Astrocyte (in vitro differentiated cells and primary cell): ENCODE measurements around the gene DNHD1.

Experiments
- EZH2 ChIP-seq: IDR thresholded peaks from 2 replicates; pipeline ENCODE4 v1.6.1; 2012; ENCODE audit warnings: mild to moderate bottlenecking, low read length, inconsistent platforms; ENCODE audit not compliant: insufficient read depth
- TF ChIP-seq, protein P1 (sequence below): IDR thresholded peaks from 2 replicates; pipeline ENCODE4 v1.5.1; 2011; ENCODE audit warnings: low read depth, mild to moderate bottlenecking, inconsistent platforms, low read length, moderate library complexity; ENCODE audit not compliant: insufficient read depth

DNA sequence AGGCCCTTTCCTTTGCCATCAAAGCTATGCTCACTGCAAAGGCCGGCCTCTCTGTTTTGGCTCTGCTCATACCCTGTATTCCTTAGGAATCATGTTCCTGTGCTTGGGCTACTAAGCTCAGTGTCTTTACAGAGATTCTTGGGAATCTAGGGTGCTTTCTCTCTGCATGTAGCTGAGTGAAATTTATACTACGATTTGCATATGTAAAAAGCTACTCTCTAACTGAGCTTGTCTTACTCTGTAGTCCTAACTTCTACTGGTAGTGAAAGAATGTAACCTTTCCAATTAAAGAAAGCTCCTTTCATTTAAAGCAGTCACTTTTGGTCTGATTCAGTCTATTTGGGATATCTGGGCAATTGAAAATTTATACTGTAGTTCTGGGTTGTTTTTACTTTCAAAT lies 32.2 kb downstream of the DNHD1 start:
- TF ChIP-seq, protein P1, sequence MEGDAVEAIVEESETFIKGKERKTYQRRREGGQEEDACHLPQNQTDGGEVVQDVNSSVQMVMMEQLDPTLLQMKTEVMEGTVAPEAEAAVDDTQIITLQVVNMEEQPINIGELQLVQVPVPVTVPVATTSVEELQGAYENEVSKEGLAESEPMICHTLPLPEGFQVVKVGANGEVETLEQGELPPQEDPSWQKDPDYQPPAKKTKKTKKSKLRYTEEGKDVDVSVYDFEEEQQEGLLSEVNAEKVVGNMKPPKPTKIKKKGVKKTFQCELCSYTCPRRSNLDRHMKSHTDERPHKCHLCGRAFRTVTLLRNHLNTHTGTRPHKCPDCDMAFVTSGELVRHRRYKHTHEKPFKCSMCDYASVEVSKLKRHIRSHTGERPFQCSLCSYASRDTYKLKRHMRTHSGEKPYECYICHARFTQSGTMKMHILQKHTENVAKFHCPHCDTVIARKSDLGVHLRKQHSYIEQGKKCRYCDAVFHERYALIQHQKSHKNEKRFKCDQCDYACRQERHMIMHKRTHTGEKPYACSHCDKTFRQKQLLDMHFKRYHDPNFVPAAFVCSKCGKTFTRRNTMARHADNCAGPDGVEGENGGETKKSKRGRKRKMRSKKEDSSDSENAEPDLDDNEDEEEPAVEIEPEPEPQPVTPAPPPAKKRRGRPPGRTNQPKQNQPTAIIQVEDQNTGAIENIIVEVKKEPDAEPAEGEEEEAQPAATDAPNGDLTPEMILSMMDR, result no peak
- no peak for TF ChIP-seq EZH2
